ENCODE data around the gene NTHL1. TPM values are rescaled to one million over a fixed set of nuclear protein-coding genes. Genes with fewer than 3 reads are reported as not detected.

NTHL1 gene
- total and polyA plus RNA-seq, 2 of the 13 experiments (the other 11 are each of a cell fraction or from before 2014, with no cell fraction given) = 47.5 to 64.9 TPM

DNA sequence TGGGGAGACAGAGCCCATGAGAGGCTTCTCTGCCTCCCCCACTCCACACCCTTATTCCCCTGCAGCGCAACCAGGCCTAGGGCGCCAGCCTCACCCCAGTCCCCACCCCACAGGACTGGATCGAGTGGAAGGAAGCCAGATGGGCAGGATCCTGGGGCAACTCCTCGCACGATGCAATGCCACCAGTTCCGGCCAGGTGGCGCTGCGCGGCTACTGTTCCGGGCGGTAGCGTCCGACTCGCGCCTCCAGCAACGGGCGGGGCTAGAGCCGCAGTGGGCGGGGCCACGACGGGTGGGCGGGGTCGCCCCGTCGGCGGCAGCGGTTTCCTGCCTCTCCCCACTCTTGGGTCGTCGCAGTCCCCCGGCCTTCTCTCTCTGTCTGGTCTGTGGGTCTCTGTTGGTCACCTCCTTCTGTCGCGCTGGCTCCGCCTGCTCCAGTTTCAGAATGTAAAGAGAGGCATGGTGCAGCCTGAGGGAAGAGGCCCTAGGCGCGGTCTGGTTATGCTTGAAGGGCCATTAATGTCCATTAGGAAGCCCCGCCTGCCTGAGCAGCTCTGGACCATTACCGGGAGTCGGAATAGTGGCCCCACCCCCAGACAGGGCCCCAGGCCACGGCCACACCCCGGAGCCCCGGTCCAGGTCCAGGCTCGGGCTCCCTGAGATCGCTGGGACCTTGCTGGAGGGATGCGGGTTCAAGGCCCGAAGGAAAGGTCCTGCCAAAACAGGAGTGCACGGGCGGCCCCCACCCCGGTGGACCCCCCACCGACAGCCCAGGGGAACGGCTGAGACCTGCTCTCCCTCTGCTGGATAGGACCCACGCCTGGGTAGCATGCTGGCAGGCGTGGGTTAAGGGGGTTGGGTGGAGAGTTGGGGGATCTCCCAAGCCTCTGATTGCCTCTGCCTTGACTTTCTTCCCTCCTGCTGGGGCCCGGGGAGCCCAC lies 24.3 kb downstream of the NTHL1 start (continued):
- TF ChIP-seq, protein P1, sequence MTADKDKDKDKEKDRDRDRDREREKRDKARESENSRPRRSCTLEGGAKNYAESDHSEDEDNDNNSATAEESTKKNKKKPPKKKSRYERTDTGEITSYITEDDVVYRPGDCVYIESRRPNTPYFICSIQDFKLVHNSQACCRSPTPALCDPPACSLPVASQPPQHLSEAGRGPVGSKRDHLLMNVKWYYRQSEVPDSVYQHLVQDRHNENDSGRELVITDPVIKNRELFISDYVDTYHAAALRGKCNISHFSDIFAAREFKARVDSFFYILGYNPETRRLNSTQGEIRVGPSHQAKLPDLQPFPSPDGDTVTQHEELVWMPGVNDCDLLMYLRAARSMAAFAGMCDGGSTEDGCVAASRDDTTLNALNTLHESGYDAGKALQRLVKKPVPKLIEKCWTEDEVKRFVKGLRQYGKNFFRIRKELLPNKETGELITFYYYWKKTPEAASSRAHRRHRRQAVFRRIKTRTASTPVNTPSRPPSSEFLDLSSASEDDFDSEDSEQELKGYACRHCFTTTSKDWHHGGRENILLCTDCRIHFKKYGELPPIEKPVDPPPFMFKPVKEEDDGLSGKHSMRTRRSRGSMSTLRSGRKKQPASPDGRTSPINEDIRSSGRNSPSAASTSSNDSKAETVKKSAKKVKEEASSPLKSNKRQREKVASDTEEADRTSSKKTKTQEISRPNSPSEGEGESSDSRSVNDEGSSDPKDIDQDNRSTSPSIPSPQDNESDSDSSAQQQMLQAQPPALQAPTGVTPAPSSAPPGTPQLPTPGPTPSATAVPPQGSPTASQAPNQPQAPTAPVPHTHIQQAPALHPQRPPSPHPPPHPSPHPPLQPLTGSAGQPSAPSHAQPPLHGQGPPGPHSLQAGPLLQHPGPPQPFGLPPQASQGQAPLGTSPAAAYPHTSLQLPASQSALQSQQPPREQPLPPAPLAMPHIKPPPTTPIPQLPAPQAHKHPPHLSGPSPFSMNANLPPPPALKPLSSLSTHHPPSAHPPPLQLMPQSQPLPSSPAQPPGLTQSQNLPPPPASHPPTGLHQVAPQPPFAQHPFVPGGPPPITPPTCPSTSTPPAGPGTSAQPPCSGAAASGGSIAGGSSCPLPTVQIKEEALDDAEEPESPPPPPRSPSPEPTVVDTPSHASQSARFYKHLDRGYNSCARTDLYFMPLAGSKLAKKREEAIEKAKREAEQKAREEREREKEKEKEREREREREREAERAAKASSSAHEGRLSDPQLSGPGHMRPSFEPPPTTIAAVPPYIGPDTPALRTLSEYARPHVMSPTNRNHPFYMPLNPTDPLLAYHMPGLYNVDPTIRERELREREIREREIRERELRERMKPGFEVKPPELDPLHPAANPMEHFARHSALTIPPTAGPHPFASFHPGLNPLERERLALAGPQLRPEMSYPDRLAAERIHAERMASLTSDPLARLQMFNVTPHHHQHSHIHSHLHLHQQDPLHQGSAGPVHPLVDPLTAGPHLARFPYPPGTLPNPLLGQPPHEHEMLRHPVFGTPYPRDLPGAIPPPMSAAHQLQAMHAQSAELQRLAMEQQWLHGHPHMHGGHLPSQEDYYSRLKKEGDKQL (CRISPR knock-in tag; IDR thresholded peaks at IDR 0.05; ENCODE audit: low read depth) = no peak
- TF ChIP-seq SOX6 (IDR thresholded peaks at IDR 0.05) = no peak
- TF ChIP-seq SOX6 (CRISPR knock-in tag; IDR thresholded peaks at IDR 0.05) = peak; percentile 45; the same call in 1 of the 2 replicates
- no peak for TF ChIP-seq NR2F2 (IDR thresholded peaks at IDR 0.05; ENCODE audit: borderline replicate concordance, low read depth)
- no peak for TF ChIP-seq ZNF251 (CRISPR knock-in tag; IDR thresholded peaks at IDR 0.05)
- TF ChIP-seq, protein P2, sequence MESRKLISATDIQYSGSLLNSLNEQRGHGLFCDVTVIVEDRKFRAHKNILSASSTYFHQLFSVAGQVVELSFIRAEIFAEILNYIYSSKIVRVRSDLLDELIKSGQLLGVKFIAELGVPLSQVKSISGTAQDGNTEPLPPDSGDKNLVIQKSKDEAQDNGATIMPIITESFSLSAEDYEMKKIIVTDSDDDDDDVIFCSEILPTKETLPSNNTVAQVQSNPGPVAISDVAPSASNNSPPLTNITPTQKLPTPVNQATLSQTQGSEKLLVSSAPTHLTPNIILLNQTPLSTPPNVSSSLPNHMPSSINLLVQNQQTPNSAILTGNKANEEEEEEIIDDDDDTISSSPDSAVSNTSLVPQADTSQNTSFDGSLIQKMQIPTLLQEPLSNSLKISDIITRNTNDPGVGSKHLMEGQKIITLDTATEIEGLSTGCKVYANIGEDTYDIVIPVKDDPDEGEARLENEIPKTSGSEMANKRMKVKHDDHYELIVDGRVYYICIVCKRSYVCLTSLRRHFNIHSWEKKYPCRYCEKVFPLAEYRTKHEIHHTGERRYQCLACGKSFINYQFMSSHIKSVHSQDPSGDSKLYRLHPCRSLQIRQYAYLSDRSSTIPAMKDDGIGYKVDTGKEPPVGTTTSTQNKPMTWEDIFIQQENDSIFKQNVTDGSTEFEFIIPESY (CRISPR knock-in tag; IDR thresholded peaks at IDR 0.05) = peak; percentile 82
- 0 out of 2 replicates have a peak, but pooled peaks have one; percentile 62 for TF ChIP-seq ZNF136 (CRISPR knock-in tag; IDR thresholded peaks at IDR 0.05; ENCODE audit: low read depth)
- TF ChIP-seq, protein P3, sequence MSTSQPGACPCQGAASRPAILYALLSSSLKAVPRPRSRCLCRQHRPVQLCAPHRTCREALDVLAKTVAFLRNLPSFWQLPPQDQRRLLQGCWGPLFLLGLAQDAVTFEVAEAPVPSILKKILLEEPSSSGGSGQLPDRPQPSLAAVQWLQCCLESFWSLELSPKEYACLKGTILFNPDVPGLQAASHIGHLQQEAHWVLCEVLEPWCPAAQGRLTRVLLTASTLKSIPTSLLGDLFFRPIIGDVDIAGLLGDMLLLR (CRISPR knock-in tag; IDR thresholded peaks at IDR 0.05) = 0 out of 2 replicates have a peak, but pooled peaks have one; percentile 29
- TF ChIP-seq SP1 (IDR thresholded peaks at IDR 0.05) = no peak
- TF ChIP-seq SP1 (CRISPR knock-in tag; IDR thresholded peaks at IDR 0.05) = peak; percentile 92
- TF ChIP-seq AKAP8 (CRISPR knock-in tag; IDR thresholded peaks at IDR 0.05) = peak; percentile 49; the same call in 1 of the 2 replicates
- TF ChIP-seq, protein P4, sequence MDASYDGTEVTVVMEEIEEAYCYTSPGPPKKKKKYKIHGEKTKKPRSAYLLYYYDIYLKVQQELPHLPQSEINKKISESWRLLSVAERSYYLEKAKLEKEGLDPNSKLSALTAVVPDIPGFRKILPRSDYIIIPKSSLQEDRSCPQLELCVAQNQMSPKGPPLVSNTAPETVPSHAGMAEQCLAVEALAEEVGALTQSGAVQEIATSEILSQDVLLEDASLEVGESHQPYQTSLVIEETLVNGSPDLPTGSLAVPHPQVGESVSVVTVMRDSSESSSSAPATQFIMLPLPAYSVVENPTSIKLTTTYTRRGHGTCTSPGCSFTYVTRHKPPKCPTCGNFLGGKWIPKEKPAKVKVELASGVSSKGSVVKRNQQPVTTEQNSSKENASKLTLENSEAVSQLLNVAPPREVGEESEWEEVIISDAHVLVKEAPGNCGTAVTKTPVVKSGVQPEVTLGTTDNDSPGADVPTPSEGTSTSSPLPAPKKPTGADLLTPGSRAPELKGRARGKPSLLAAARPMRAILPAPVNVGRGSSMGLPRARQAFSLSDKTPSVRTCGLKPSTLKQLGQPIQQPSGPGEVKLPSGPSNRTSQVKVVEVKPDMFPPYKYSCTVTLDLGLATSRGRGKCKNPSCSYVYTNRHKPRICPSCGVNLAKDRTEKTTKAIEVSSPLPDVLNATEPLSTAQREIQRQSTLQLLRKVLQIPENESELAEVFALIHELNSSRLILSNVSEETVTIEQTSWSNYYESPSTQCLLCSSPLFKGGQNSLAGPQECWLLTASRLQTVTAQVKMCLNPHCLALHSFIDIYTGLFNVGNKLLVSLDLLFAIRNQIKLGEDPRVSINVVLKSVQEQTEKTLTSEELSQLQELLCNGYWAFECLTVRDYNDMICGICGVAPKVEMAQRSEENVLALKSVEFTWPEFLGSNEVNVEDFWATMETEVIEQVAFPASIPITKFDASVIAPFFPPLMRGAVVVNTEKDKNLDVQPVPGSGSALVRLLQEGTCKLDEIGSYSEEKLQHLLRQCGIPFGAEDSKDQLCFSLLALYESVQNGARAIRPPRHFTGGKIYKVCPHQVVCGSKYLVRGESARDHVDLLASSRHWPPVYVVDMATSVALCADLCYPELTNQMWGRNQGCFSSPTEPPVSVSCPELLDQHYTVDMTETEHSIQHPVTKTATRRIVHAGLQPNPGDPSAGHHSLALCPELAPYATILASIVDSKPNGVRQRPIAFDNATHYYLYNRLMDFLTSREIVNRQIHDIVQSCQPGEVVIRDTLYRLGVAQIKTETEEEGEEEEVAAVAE (CRISPR knock-in tag; IDR thresholded peaks at IDR 0.05; ENCODE audit: borderline replicate concordance) = peak; percentile 24; the same call in 1 of the 2 replicates
- TF ChIP-seq, protein P5, sequence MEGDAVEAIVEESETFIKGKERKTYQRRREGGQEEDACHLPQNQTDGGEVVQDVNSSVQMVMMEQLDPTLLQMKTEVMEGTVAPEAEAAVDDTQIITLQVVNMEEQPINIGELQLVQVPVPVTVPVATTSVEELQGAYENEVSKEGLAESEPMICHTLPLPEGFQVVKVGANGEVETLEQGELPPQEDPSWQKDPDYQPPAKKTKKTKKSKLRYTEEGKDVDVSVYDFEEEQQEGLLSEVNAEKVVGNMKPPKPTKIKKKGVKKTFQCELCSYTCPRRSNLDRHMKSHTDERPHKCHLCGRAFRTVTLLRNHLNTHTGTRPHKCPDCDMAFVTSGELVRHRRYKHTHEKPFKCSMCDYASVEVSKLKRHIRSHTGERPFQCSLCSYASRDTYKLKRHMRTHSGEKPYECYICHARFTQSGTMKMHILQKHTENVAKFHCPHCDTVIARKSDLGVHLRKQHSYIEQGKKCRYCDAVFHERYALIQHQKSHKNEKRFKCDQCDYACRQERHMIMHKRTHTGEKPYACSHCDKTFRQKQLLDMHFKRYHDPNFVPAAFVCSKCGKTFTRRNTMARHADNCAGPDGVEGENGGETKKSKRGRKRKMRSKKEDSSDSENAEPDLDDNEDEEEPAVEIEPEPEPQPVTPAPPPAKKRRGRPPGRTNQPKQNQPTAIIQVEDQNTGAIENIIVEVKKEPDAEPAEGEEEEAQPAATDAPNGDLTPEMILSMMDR (CRISPR knock-in tag; IDR thresholded peaks at IDR 0.05) = peak; percentile 99
